ENCODE results near the gene FLT4.

Gene FLT4

GRCh38 chr5:180640861-180641565, 8.4 kb downstream of the FLT4 start:
- DNase-seq = no peak

- DNase-seq = no peak
Observed at GRCh38 chr5:180640611-180640860, 8.9 kb downstream of the FLT4 start.

GRCh38 chr5:180639741-180640610, 9.4 kb downstream of the FLT4 start:
- DNase-seq = no peak

- DNase-seq = no peak
Observed at GRCh38 chr5:180639287-180639686, 10.1 kb downstream of the FLT4 start.

GRCh38 chr5:180637962-180638680, 11.3 kb downstream of the FLT4 start:
- no peak for DNase-seq

- DNase-seq = no peak
Observed at GRCh38 chr5:180636403-180637075, 12.9 kb downstream of the FLT4 start.

- DNase-seq = no peak
Observed at GRCh38 chr5:180636016-180636402, 13.4 kb downstream of the FLT4 start.

GRCh38 chr5:180633283-180634177, 15.9 kb downstream of the FLT4 start:
- no peak for DNase-seq

GRCh38 chr5:180632768-180633167, 16.6 kb downstream of the FLT4 start:
- no peak for DNase-seq

- no peak for DNase-seq
Observed at GRCh38 chr5:180631549-180632383, 17.6 kb downstream of the FLT4 start.

GRCh38 chr5:180630426-180630825, 19.0 kb downstream of the FLT4 start:
- DNase-seq = no peak

- no peak for DNase-seq
Observed at GRCh38 chr5:180629831-180630382, 19.5 kb downstream of the FLT4 start.

- DNase-seq = no peak
Observed at GRCh38 chr5:180628827-180629750, 20.3 kb downstream of the FLT4 start.

GRCh38 chr5:180628211-180628610, 21.2 kb downstream of the FLT4 start:
- no peak for DNase-seq

- no peak for DNase-seq
Observed at GRCh38 chr5:180627386-180628120, 21.8 kb downstream of the FLT4 start.

- no peak for DNase-seq
Observed at GRCh38 chr5:180626661-180627385, 22.6 kb downstream of the FLT4 start.

- no peak for DNase-seq
Observed at GRCh38 chr5:180625791-180626660, 23.4 kb downstream of the FLT4 start.
